ENCODE measurements around the gene HS6ST1. TPM values are rescaled to one million over a fixed set of nuclear protein-coding genes. Genes with fewer than 3 reads are reported as not detected.
"Not testable (repeated sequence)": the region's sequence is repeated elsewhere in the genome, so short reads cannot be mapped to it uniquely, and the experiment has no call there.

The HS6ST1 gene
- polyA plus RNA-seq, 3 donors: 63.5 to 96.3 (median 92.1) TPM

DNA sequence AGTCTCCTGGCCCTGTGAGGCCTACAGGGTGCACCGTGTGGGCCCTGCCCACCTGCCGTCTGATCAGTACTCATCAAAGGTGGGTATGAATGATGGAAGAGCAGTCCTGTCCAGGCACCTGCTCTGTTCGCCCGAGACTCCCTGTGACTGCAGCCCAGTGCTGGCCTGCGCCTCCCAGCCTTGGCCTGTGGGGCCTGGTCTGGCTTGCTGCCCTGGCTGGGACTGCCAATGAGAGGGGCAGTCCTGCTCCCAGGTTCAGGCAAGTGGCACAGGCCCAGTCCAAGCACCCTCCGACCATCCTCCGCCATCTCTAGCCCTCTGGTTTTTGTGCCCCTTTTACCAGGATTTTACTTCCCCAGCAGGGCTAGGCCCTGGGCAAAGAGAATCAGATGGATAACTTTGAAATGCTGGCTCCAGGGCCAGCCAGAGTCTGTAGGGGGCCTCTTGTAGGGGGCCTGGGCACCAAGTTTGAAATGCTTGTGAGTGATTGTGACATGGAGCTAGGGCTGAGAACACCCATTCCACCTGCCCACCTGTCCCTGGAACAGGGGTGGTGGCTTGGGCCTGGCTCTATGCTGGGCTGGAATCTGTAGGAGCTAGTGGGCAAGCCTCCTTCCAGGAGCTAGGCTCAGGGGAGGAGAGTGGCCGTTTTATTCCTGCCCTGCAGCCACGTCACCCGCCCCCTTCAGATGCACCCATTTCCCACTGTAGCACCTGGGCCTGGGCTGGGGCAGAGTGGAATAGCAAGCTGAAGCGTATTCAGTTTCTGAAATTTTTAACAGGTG is 8.7 kb upstream of the HS6ST1 start:
- no peak for DNase-seq (ENCODE audit: extremely low read depth in 1 of 11, low read depth in 9 of 11, low spot score in 4 of 11)

DNA sequence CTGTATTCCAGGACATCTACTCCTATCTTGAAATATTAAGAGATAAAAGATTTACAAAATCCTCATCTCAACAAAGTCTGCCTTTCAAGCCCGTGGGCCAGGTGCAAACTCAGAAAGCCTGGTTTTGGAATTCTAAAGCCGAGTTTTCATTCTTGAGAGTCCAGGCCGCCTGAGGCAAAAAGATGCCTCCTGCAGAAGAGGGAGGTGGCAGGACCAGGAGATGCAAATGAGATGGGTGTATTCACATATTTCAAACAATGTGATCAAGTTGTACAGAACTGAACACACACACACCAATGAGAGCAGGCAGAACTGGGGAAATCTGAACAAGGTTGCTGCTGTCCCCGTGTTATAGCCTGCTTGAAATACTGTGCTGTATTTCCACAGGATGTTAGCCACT is 7.7 kb upstream of the HS6ST1 start:
- DNase-seq (ENCODE audit: extremely low read depth in 1 of 11, low read depth in 9 of 11, low spot score in 4 of 11): no peak

DNA sequence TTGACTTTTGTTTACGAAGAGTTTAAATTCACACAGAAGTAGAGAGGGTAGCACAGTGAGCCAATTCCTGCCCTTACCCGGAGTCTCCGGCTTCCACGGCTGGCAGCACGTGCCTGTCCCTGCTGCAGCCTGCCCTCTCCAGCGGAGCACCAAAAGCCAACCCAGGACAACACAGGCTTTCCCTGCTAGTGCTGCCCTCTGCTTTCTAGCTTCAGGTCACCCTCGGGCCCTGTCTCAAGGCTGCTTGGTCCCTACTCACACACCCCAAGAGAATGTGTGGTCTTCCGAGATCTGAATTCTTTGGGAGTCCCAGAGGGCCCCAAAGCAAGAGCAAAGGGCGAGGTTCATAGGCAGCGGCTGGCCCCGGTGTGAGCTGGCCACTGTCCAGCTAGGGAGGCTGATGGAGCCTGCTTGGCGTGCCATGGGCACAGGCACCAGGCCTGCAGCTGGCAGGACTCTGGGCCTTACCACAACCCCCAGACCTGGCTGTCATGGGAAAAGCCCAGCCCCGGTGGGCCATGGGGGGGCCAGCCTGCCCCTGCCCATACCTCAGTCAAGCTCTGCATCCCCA is 7.0 kb upstream of the HS6ST1 start:
- no peak for DNase-seq (ENCODE audit: extremely low read depth in 1 of 11, low read depth in 9 of 11, low spot score in 4 of 11)

DNA sequence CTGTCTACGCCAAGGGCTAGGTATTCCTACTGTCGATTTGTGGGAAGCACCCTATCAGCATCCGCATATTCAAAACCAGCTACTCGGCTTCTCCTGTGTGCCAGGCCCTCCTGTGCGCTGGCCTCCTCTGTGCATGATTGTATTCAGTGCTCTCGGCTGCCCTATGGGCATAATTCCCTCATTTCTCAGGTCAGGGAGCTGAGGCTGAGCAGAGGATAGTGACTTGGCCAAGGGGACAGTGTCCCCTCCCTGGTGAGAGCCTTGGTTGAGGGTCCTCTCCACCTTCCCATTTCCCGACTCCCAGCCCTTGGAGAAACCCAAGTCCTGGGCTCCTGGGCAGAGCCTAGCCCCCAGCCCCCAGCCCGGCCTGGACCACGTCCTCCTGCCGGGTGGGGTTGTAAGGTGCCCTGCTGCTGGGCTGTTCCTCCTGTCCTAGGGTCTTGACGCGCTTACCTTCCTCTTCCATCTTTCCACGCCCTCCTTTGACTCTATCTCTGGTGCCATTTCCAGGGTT is 6.3 kb upstream of the HS6ST1 start:
- DNase-seq (ENCODE audit: extremely low read depth in 1 of 11, low read depth in 9 of 11, low spot score in 4 of 11): no peak

DNA sequence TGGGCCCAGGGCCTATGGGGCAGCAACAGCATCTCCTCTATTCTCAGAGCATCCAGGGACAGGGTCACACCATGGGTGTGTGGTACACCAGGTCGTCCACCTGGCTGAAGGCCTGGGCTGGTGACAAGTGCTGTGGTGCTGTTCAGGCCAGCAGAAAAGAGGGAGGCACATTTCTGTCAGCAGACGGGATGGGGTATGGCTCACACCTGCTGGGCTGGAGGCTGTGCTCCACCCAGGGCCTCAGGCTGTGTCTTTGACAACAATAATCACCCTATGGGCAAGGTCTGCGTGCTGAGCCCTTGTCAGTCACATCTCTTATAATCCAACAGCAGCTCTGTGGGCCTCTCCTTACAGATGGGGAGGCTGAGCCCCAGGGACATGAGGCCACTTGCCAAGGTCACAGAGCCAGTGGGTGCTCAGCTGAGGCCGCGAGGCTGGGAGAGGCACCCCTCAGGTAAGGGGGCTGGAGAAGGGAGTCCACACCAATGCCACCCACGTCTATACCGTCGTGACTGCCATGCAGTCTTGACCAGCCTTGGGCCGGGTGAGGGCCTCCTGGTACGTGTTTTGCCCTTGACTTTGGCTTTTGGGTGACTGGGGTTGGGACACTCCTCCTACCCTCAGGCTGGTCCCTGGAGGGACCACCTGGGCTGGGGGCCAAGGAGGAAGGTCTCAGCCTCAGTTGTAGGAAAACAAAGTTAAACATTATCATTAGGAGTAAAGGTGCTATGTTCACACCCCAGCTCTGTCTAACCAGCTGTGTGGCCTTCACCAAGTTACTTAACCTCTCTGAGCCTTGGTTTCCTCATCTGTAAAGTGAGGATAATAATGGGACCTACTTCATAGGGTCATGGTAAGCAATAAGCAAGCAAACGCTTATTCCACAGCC is 5.6 kb upstream of the HS6ST1 start:
- no peak for DNase-seq (ENCODE audit: extremely low read depth in 1 of 11, low read depth in 9 of 11, low spot score in 4 of 11)

DNA sequence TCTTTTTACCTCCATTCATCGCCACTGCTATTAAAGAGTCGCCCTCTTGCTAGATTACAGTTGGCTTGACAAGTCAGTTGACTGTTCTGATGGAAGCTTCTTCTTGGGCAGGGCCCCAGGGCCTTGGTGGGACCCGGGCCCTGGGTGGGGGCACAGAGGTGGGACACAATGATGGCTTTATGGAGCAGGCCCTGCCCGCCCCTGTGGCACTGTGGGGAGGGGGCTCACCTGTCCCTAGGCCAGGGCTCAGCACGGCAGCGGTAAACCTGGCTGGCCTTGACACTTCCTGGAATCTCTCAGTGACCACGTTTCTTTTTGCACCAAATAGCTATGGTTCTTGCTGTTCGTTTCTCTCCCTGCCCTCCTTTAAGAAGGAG is 4.9 kb upstream of the HS6ST1 start:
- DNase-seq (ENCODE audit: extremely low read depth in 1 of 11, low read depth in 9 of 11, low spot score in 4 of 11): no peak

DNA sequence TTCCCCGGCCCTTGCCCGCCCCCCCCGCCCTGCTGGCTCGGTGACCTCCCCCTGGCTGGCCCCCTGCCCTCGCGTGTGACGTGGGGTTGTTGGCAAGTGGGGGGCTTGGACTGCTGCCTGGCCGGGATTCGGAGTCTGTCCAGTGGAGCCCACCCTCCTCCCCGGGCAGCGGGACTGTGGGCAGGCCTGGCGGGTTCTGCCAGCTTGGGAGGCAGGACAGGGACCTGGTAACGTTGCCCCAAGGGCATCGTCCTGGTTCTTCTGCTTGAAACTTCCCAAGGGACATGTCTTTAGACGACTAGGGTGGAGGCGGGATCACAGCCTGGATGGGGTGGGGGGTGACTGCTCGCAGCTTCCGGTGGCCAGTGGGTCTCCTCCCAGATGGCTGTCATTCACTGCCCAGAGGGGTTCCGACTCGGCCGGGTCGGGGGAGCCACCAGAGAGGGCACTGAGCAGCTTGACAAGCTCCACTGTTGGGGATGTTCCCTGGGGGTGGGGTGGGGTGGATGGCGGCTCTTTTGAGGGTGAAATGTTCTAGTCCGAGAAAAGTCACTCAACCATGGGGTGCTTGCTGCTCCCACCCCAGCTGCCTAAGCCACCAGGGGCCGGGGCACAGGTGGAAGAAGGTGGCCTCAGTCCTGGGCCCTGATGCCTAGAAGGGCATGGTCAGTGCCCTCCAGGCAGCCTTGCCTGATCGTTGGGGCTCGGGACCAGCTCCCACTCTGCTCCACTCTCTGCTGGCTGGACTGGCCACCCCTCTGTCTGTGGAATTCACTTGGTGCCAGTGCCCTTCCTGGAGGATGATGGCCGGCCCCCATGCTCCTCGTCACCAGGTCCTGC is 4.3 kb upstream of the HS6ST1 start:
- no peak for DNase-seq (ENCODE audit: extremely low read depth in 1 of 11, low read depth in 9 of 11, low spot score in 4 of 11)

DNA sequence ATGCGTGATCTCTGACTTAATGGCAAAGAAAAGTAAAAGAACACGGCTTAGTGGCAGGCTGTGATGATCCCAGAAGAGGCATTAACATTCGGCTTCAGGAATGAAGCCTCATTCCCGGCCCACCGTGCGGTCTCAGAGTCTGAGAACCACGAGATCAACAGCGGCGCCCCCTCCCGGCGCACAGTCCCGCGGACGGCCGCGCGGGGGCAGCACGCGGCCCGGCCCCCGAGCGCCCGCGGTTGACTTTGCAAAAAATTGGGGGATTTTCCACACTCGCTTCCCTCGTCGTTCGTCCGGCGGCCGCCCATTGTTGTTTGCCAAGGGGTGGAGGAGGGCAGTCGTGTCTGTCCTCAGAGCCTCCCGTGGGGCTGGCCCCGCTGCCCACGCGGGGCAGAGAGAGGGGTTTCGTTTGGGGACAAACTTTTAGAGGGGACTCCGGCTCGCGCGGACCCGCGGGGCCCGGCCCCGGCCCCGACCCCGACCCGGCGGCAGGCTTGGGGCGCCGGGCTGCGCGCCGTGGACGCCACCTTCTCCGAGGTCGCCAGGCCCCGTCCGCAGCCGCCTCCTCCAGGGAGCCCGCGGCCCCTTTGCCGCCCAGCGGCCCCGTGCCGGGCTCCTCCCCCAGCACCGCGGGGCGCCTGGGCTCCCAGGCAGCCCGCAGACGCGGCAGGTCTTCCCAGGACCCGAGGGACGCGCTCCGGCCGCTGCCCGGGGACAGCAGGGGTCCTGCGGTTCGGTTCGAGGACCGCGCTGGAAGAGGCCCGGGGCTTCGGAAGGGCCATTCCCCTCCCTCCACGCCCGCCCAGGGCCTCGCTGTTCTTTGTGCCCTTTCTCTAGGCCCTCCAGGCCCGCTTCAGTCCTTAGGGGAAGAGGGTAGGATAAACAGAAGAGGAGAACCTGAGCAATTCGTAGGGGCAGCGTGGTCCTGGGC is 3.4 kb upstream of the HS6ST1 start:
- peak in 9 of 11 donors; percentile 65 to 84 (median 81) for DNase-seq (ENCODE audit: extremely low read depth in 1 of 11, low read depth in 9 of 11, low spot score in 4 of 11)

DNA sequence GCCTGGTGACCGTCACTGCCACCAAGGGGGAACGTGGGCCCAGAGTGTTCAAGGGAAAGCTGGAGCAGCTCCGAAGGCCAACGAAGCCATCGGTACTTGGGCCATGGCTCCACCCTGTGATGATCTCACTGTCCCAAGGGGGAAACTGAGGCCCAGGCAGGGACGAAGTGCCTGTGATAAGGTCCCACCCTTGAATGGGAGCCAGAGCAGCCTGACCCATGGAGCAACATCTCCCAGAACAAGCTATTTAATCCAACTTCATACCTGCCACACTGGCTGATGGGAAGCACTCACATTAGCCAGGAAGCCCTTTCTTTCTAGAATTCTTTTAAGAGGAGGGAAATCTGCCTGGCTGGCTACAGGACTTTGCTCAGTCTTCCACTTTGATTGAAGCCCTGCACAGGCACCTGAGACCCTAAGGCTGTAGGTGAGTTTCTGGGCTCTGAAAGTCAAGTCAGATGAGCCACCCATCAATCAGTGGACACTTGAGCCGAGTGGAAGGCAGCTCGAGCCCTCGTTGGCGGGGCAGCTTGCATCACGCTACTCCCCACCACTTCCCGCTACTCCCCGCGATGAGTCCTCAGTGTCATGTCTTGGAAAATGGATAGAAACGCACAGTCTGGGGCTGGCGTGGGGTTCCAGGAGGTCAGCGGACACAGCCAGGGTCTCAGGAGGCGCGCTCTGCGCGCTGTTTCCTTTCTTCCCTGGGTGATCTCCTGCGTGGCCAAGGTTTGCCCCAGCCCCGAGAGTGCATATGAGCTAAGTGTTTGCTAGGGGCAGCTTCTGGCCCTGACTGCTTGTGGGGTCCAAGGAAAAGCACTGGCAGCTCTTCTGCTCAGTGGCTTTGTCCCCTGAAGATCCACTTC is 2.5 kb upstream of the HS6ST1 start:
- no peak for DNase-seq (ENCODE audit: extremely low read depth in 1 of 11, low read depth in 9 of 11, low spot score in 4 of 11)

DNA sequence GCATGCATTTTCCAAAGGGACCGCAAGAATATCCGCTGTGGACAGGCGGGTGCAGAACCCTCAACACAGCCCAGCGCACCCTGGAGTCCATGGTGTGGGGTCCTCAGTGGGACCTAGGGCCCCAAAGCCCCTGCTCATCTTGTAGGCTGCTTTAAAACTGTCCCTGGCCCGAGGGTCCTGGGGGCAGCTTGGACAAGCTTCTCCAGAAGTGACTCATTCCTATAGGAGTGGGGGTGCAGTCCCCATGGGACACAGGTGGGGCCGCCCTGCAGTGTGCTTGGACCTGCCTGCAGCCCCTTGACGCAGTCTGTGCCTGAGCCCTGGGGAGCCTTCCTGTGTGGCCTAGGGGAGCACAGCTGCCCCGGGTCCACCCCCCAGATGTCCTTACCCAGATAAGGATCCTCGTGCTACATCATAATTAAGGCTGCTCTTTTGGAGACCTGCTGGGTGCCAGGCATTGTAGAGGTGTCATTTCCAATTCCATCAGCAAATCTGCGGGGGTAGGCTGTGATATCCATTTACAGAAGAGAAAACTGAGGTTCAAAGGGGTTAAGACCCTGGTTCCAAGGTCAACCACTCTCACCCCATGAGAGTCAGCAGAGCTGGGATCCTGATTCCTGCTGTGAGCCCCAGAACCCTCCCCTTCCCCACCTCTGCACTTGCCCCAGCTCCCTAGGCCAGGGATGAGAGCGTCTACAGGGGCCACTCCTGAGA is 1.7 kb upstream of the HS6ST1 start:
- DNase-seq (ENCODE audit: extremely low read depth in 1 of 11, low read depth in 9 of 11, low spot score in 4 of 11): no peak

DNA sequence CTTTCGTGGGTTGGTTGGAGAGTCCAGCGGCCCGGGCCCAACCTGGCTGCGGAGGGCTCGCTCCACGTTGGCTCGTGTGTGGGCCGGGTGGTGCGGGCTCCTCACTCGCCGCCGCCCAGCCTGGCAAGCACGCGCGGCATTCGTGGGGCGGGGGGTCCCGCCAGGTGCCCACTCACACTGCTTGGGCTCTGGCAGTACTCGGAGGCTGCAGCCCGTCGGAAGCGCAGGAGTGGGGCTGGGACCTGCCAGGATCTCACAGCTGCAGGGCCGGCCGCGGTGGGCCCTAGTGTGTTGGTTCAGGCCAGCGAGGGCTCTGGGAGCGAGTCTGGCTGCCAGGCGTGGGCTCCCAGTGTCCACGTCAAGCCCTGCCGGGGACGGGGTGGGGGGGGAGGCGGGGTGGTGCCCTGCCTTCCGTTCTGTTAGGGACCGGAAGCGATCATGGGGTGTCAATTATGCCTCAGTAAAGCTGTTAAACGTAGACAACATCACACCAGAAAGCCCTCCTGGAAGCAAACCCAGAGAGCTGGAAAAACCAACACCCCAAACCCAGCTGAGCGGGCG is 1.0 kb upstream of the HS6ST1 start:
- no peak for DNase-seq (ENCODE audit: extremely low read depth in 1 of 11, low read depth in 9 of 11, low spot score in 4 of 11)

DNA sequence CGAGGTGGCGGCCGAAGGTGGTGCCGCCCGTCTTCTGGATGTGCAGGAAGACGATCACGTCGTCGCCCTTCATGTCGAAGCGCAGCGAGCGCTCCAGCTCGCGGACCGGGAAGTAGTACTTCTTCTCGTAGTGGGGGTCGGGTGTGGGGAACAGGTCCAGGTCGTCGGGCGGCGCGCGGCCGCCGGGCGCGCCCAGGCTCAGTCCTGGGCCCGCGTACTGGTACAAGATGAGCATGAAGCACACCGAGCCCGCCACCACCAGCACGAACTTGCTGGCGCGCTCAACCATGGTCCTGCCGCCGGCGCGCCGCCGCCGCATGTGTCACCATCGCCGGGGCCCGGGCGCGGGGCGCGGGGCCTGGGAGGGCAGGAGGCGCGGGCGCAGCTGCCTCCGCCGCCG is 423 bp downstream of the HS6ST1 start:
- not testable (repeated sequence) for DNase-seq (ENCODE audit: extremely low read depth in 1 of 11, low read depth in 9 of 11, low spot score in 4 of 11)

DNA sequence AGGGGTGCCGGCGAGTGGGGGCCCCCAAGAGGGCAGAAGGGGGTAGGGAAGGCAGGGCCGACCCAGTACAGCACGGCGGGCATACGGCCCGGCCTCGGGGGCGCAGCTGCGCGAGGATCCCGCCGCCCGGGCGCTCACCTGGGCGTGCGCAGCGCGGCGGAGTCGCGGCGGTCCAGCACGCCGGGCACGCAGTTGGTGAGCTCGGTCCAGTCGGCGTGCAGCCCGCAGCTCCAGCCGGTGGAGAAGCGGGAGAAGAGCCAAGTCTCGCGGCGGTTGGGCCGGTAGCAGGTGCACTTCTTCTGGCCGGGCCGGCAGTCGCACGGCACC is 806 bp downstream of the HS6ST1 start:
- not testable (repeated sequence) for DNase-seq (ENCODE audit: extremely low read depth in 1 of 11, low read depth in 9 of 11, low spot score in 4 of 11)

DNA sequence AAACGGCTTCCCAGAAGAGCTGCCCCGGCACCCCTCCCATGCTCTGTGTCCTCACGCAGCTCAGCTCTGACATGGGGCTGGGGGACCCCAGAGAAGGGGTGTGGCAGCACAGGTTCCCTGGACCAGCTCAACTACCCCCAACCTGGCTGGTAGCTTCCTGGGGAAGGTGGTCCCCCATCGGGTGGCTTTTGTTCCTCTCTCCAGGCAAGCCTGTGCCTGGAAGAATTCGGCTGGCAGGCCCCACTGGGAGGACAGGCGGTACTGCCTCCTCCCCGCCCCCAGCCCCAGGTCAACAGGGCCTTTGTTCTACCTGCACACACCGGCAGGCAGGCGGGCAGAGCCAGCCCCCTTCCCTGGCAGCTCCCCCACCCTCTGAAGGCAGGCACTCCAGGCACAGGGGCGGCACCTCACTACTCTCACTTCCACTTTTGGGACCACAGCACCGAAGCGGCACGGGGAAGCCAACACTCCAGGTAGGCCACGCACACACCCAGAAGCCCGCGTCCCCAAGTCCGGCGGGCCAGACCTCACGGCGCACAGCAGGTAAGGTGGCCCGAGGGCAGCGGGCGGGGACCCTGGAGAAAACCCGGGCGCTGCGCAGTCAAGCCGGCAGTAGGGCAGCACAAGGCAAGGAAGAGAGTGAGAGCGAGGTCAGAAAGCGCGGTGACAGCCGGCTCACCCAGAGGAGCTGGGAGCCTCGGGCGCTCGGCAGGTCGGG is 1.3 kb downstream of the HS6ST1 start:
- no peak for DNase-seq (ENCODE audit: extremely low read depth in 1 of 11, low read depth in 9 of 11, low spot score in 4 of 11)

DNA sequence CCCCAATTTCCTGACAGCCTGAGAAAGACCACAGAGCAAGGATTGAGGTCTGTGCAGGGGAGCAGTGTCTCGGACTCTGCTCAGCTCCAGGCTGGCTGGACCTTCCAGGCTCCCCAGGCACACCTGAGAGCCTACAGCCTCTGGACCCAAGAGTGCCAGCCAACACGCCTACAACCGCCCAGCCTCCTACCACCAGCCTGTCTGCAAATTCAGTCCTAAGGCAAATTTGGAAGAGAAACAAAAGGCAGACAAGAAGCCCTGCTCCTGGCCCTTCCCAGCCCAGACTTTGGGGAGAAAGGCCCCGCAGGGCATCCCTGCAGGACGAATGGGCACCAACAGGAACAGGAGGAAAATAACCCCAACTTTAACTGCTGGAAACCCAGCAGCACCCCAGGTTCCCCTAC is 1.9 kb downstream of the HS6ST1 start:
- DNase-seq (ENCODE audit: extremely low read depth in 1 of 11, low read depth in 9 of 11, low spot score in 4 of 11): no peak
